ENCODE results near the gene MTMR12.
"Not testable (repeated sequence)": the region's sequence is repeated elsewhere in the genome, so short reads cannot be mapped to it uniquely, and the experiment has no call there.

The MTMR12 gene

GRCh38 chr5:32339198-32339597 is 26.5 kb upstream of the MTMR12 start:
- no peak overlapping the region for H3K4me3 Mint-ChIP-seq
- H3K27ac Mint-ChIP-seq (ENCODE audit: low read depth): no peak overlapping the region
- H3K27me3 Mint-ChIP-seq: peaks cover 15% of the 10 kb centered on the region
- ATAC-seq (replicated peaks; ENCODE audit: extremely low read depth, poor library complexity, severe bottlenecking) (no peak), DNase-seq (ENCODE audit: low spot score in 2 of 2) (no peak)
- peaks cover 5% of the 10 kb centered on the region for H3K9me3 Mint-ChIP-seq
- no peaks in the 10 kb centered on the region for H3K36me3 Mint-ChIP-seq (ENCODE audit: insufficient read depth)
- no peaks in the 10 kb centered on the region for H3K4me1 Mint-ChIP-seq

GRCh38 chr5:32332966-32333365 is 20.2 kb upstream of the MTMR12 start:
- DNase-seq (ENCODE audit: low spot score in 2 of 2): no peak
- Mint-ChIP-seq H3K36me3 (ENCODE audit: insufficient read depth) (no peaks in the 10 kb centered on the region), H3K27ac (ENCODE audit: low read depth) (no peak overlapping the region), H3K4me1 (peaks cover 5% of the 10 kb centered on the region), H3K27me3 (no peaks in the 10 kb centered on the region), H3K9me3 (no peaks in the 10 kb centered on the region), H3K4me3 (no peak overlapping the region)
- no peak for ATAC-seq (replicated peaks; ENCODE audit: extremely low read depth, poor library complexity, severe bottlenecking)

- H3K27ac Mint-ChIP-seq (ENCODE audit: low read depth): no peak overlapping the region
- no peaks in the 10 kb centered on the region for H3K36me3 Mint-ChIP-seq (ENCODE audit: insufficient read depth)
- H3K4me3 Mint-ChIP-seq: no peak overlapping the region
- DNase-seq (ENCODE audit: low spot score in 2 of 2) (no peak), ATAC-seq (replicated peaks; ENCODE audit: extremely low read depth, poor library complexity, severe bottlenecking) (no peak)
- H3K4me1 Mint-ChIP-seq: peaks cover 5% of the 10 kb centered on the region
- H3K9me3 Mint-ChIP-seq: no peaks in the 10 kb centered on the region
- no peaks in the 10 kb centered on the region for H3K27me3 Mint-ChIP-seq
These were observed 19.6 kb upstream of the MTMR12 start for GRCh38 chr5:32332361-32332760.

GRCh38 chr5:32331935-32332274 is 19.2 kb upstream of the MTMR12 start:
- H3K4me1 Mint-ChIP-seq: peaks cover 5% of the 10 kb centered on the region
- H3K9me3 Mint-ChIP-seq: no peaks in the 10 kb centered on the region
- no peak overlapping the region for H3K27ac Mint-ChIP-seq (ENCODE audit: low read depth)
- no peaks in the 10 kb centered on the region for H3K36me3 Mint-ChIP-seq (ENCODE audit: insufficient read depth)
- ATAC-seq (replicated peaks; ENCODE audit: extremely low read depth, poor library complexity, severe bottlenecking): no peak
- no peak overlapping the region for H3K4me3 Mint-ChIP-seq
- no peaks in the 10 kb centered on the region for H3K27me3 Mint-ChIP-seq
- DNase-seq (ENCODE audit: low spot score in 2 of 2): no peak

GRCh38 chr5:32331217-32331934 is 18.6 kb upstream of the MTMR12 start:
- Mint-ChIP-seq H3K4me3 (no peak overlapping the region), H3K36me3 (ENCODE audit: insufficient read depth) (no peaks in the 10 kb centered on the region), H3K27ac (ENCODE audit: low read depth) (no peak overlapping the region), H3K27me3 (no peaks in the 10 kb centered on the region), H3K4me1 (peaks cover 5% of the 10 kb centered on the region), H3K9me3 (no peaks in the 10 kb centered on the region)
- no peak for ATAC-seq (replicated peaks; ENCODE audit: extremely low read depth, poor library complexity, severe bottlenecking)
- DNase-seq (ENCODE audit: low spot score in 2 of 2): no peak

- H3K4me3 Mint-ChIP-seq: no peak overlapping the region
- H3K4me1 Mint-ChIP-seq: peaks cover 5% of the 10 kb centered on the region
- no peak for ATAC-seq (replicated peaks; ENCODE audit: extremely low read depth, poor library complexity, severe bottlenecking)
- DNase-seq (ENCODE audit: low spot score in 2 of 2): no peak
- H3K27me3 Mint-ChIP-seq: no peaks in the 10 kb centered on the region
- H3K9me3 Mint-ChIP-seq: no peaks in the 10 kb centered on the region
- no peak overlapping the region for H3K27ac Mint-ChIP-seq (ENCODE audit: low read depth)
- no peaks in the 10 kb centered on the region for H3K36me3 Mint-ChIP-seq (ENCODE audit: insufficient read depth)
These were observed 17.6 kb upstream of the MTMR12 start for GRCh38 chr5:32330126-32330971.

- Mint-ChIP-seq H3K9me3 (no peaks in the 10 kb centered on the region), H3K4me3 (no peak overlapping the region), H3K27me3 (no peaks in the 10 kb centered on the region), H3K27ac (ENCODE audit: low read depth) (no peak overlapping the region), H3K4me1 (peaks cover 5% of the 10 kb centered on the region), H3K36me3 (ENCODE audit: insufficient read depth) (no peaks in the 10 kb centered on the region)
- ATAC-seq (replicated peaks; ENCODE audit: extremely low read depth, poor library complexity, severe bottlenecking) (peak; percentile 64), DNase-seq (ENCODE audit: low spot score in 2 of 2) (peak; percentile 30 to 40)
These were observed 16.7 kb upstream of the MTMR12 start for GRCh38 chr5:32329395-32329834.

GRCh38 chr5:32326216-32326772 is 13.6 kb upstream of the MTMR12 start:
- no peak for DNase-seq (ENCODE audit: low spot score in 2 of 2)
- no peak for ATAC-seq (replicated peaks; ENCODE audit: extremely low read depth, poor library complexity, severe bottlenecking)
- Mint-ChIP-seq H3K4me3 (no peak overlapping the region), H3K4me1 (peaks cover 5% of the 10 kb centered on the region), H3K27me3 (no peaks in the 10 kb centered on the region), H3K36me3 (ENCODE audit: insufficient read depth) (no peaks in the 10 kb centered on the region), H3K27ac (ENCODE audit: low read depth) (no peak overlapping the region), H3K9me3 (peaks cover 7% of the 10 kb centered on the region)

GRCh38 chr5:32325616-32326015 is 12.9 kb upstream of the MTMR12 start:
- Mint-ChIP-seq H3K9me3 (peaks cover 7% of the 10 kb centered on the region), H3K36me3 (ENCODE audit: insufficient read depth) (no peaks in the 10 kb centered on the region), H3K27me3 (no peaks in the 10 kb centered on the region), H3K27ac (ENCODE audit: low read depth) (no peak overlapping the region), H3K4me3 (no peak overlapping the region), H3K4me1 (peaks cover 5% of the 10 kb centered on the region)
- DNase-seq (ENCODE audit: low spot score in 2 of 2): no peak
- no peak for ATAC-seq (replicated peaks; ENCODE audit: extremely low read depth, poor library complexity, severe bottlenecking)

- ATAC-seq (replicated peaks; ENCODE audit: extremely low read depth, poor library complexity, severe bottlenecking) (no peak), DNase-seq (ENCODE audit: low spot score in 2 of 2) (no peak)
These were observed 12.3 kb upstream of the MTMR12 start for GRCh38 chr5:32325062-32325461.

GRCh38 chr5:32323741-32324140 is 11.0 kb upstream of the MTMR12 start:
- Mint-ChIP-seq H3K36me3 (ENCODE audit: insufficient read depth) (no peaks in the 10 kb centered on the region), H3K4me3 (no peak overlapping the region), H3K9me3 (peaks cover 7% of the 10 kb centered on the region), H3K27me3 (no peaks in the 10 kb centered on the region), H3K4me1 (no peaks in the 10 kb centered on the region), H3K27ac (ENCODE audit: low read depth) (no peak overlapping the region)
- DNase-seq (ENCODE audit: low spot score in 2 of 2): no peak
- ATAC-seq (replicated peaks; ENCODE audit: extremely low read depth, poor library complexity, severe bottlenecking): no peak

More at GRCh38 chr5:32325062-32325461, 12.3 kb upstream of the MTMR12 start:
- no peaks in the 10 kb centered on the region for H3K27me3 Mint-ChIP-seq
- H3K4me1 Mint-ChIP-seq: peaks cover 5% of the 10 kb centered on the region
- H3K36me3 Mint-ChIP-seq (ENCODE audit: insufficient read depth): no peaks in the 10 kb centered on the region
- H3K9me3 Mint-ChIP-seq: peaks cover 7% of the 10 kb centered on the region
- H3K27ac Mint-ChIP-seq (ENCODE audit: low read depth): no peak overlapping the region
- no peak overlapping the region for H3K4me3 Mint-ChIP-seq

GRCh38 chr5:32322882-32323281 is 10.1 kb upstream of the MTMR12 start:
- H3K27me3 Mint-ChIP-seq: no peaks in the 10 kb centered on the region
- H3K27ac Mint-ChIP-seq (ENCODE audit: low read depth): no peak overlapping the region
- no peaks in the 10 kb centered on the region for H3K4me1 Mint-ChIP-seq
- no peak for DNase-seq (ENCODE audit: low spot score in 2 of 2)
- peaks cover 7% of the 10 kb centered on the region for H3K9me3 Mint-ChIP-seq
- ATAC-seq (replicated peaks; ENCODE audit: extremely low read depth, poor library complexity, severe bottlenecking): no peak
- no peaks in the 10 kb centered on the region for H3K36me3 Mint-ChIP-seq (ENCODE audit: insufficient read depth)
- no peak overlapping the region for H3K4me3 Mint-ChIP-seq

GRCh38 chr5:32321787-32322186 is 9.0 kb upstream of the MTMR12 start:
- DNase-seq (ENCODE audit: low spot score in 2 of 2); H3K27ac Mint-ChIP-seq (ENCODE audit: low read depth); H3K4me3 Mint-ChIP-seq; H3K4me1 Mint-ChIP-seq; H3K36me3 Mint-ChIP-seq (ENCODE audit: insufficient read depth); H3K27me3 Mint-ChIP-seq; H3K9me3 Mint-ChIP-seq; ATAC-seq (replicated peaks; ENCODE audit: extremely low read depth, poor library complexity, severe bottlenecking): not testable (repeated sequence)
